DND-41 (cell line): ENCODE measurements around the gene PDXP.

Source experiments
- EZH2 ChIP-seq: IDR thresholded peaks from 3 replicates; pipeline ENCODE4 v1.6.1; 2012; ENCODE audit warnings: borderline replicate concordance, low read depth, mild to moderate bottlenecking, moderate library complexity, low read length, inconsistent platforms; ENCODE audit not compliant: severe bottlenecking
- TF ChIP-seq, protein P1 (sequence below): IDR thresholded peaks from 2 replicates; pipeline ENCODE4 v1.5.1; 2012; ENCODE audit warnings: borderline replicate concordance, low read length, moderate library complexity, mild to moderate bottlenecking; ENCODE audit not compliant: poor library complexity, severe bottlenecking; ENCODE audit errors: extremely low read depth

- TF ChIP-seq, protein P1, sequence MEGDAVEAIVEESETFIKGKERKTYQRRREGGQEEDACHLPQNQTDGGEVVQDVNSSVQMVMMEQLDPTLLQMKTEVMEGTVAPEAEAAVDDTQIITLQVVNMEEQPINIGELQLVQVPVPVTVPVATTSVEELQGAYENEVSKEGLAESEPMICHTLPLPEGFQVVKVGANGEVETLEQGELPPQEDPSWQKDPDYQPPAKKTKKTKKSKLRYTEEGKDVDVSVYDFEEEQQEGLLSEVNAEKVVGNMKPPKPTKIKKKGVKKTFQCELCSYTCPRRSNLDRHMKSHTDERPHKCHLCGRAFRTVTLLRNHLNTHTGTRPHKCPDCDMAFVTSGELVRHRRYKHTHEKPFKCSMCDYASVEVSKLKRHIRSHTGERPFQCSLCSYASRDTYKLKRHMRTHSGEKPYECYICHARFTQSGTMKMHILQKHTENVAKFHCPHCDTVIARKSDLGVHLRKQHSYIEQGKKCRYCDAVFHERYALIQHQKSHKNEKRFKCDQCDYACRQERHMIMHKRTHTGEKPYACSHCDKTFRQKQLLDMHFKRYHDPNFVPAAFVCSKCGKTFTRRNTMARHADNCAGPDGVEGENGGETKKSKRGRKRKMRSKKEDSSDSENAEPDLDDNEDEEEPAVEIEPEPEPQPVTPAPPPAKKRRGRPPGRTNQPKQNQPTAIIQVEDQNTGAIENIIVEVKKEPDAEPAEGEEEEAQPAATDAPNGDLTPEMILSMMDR = no peak
- no peak for TF ChIP-seq EZH2
Measured at GRCh38 chr22:37610480-37611129, 47.9 kb upstream of the PDXP start.
